Osteocyte (in vitro differentiated cells): Measurements from ENCODE around the gene EBF3. TPM values are rescaled to one million over a fixed set of nuclear protein-coding genes. Genes with fewer than 3 reads are reported as not detected.

ENCODE experiments used
- DNase-seq: peaks from one replicate; pipeline ENCODE4 v3.0.0; 2021; ENCODE audit warnings: mixed read lengths; ENCODE audit not compliant: unreplicated experiment; ENCODE audit errors: extremely low spot score
- H3K27ac Mint-ChIP-seq: one replicate; pipeline ENCODE4 v1.8.0; 2021; ENCODE audit warnings: mild to moderate bottlenecking, mixed read lengths; ENCODE audit not compliant: unreplicated experiment
- H3K27me3 Mint-ChIP-seq: one replicate; pipeline ENCODE4 v1.8.0; 2021; ENCODE audit warnings: mixed read lengths; ENCODE audit not compliant: unreplicated experiment
- H3K36me3 Mint-ChIP-seq: one replicate; pipeline ENCODE4 v1.8.0; 2021; ENCODE audit warnings: mixed read lengths; ENCODE audit not compliant: unreplicated experiment
- H3K4me1 Mint-ChIP-seq: one replicate; pipeline ENCODE4 v1.8.0; 2021; ENCODE audit warnings: mixed read lengths; ENCODE audit not compliant: unreplicated experiment
- H3K4me3 Mint-ChIP-seq: one replicate; pipeline ENCODE4 v1.8.0; 2021; ENCODE audit warnings: mild to moderate bottlenecking, moderate library complexity, mixed read lengths; ENCODE audit not compliant: unreplicated experiment
- H3K9me3 Mint-ChIP-seq: one replicate; pipeline ENCODE4 v1.8.0; 2021; ENCODE audit warnings: mixed read lengths; ENCODE audit not compliant: unreplicated experiment
- total RNA-seq: library from RNA; stranded (reverse); gene quantifications from 2 replicates; pipeline ENCODE4 v1.2.1, GENCODE V29; 2021
- TF ChIP-seq, protein P1 (sequence below): fragments of 200-600 bp; sonication (generic); IDR thresholded peaks from 2 replicates; pipeline ENCODE4 v1.5.0; 2021; ENCODE audit warnings: antibody characterized with exemption, mild to moderate bottlenecking, moderate library complexity

The EBF3 gene
- total RNA-seq, 1 donor from 2014 or later: 0.59 TPM

DNA sequence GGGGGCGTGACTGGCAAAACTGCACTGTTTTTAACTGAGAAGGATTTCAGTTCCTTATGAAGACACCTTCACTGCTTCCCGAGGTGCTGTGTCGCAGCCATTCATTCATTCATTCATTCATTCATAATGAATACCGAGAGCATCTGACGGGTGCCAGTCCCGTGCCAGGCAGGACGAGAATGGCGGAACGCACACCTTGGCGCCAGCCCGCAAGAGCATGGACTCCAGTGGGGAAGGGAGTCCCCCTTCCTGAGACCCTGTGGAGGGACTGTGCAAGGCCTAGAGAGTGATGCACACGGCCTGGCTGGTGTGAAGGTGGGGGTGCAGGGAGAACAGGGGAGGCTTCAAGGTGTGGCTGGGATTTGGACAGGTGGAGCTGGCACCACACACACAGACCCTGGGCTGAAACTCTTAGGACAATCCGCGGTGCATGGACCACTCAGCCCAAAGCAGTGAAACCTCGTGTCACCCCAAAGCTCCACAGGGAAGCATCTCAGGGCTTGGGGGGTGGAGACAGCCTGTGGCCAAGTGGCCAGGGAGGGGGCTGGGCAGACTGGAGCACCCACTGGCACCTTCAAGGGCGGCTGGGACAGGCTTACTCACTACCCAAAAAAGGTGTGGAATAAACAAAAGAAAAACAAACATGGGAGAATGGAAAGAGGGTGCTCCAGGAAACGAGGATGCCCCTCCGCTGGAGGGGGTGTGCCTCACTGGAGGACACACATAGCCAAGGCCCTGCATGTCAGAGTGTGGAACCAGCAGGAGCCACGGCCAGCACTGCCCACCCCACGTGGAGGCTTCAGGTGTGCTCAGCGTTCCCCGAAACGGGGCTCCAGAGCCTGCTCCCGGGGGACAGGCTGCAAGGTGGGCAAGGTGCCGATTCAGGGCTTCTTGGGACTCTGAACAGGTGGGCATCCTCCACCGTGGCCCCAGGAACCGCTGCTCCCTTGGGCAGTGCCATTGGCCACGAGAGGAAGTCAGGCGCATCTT, 37.7 kb downstream of the EBF3 start:
- Mint-ChIP-seq H3K4me1 (no peaks in the 10 kb centered on the region), H3K27ac (no peak overlapping the region), H3K9me3 (no peaks in the 10 kb centered on the region), H3K36me3 (no peaks in the 10 kb centered on the region), H3K4me3 (no peak overlapping the region), H3K27me3 (no peaks in the 10 kb centered on the region)
- TF ChIP-seq, protein P1, sequence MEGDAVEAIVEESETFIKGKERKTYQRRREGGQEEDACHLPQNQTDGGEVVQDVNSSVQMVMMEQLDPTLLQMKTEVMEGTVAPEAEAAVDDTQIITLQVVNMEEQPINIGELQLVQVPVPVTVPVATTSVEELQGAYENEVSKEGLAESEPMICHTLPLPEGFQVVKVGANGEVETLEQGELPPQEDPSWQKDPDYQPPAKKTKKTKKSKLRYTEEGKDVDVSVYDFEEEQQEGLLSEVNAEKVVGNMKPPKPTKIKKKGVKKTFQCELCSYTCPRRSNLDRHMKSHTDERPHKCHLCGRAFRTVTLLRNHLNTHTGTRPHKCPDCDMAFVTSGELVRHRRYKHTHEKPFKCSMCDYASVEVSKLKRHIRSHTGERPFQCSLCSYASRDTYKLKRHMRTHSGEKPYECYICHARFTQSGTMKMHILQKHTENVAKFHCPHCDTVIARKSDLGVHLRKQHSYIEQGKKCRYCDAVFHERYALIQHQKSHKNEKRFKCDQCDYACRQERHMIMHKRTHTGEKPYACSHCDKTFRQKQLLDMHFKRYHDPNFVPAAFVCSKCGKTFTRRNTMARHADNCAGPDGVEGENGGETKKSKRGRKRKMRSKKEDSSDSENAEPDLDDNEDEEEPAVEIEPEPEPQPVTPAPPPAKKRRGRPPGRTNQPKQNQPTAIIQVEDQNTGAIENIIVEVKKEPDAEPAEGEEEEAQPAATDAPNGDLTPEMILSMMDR: no peak
- no peak for DNase-seq

DNA sequence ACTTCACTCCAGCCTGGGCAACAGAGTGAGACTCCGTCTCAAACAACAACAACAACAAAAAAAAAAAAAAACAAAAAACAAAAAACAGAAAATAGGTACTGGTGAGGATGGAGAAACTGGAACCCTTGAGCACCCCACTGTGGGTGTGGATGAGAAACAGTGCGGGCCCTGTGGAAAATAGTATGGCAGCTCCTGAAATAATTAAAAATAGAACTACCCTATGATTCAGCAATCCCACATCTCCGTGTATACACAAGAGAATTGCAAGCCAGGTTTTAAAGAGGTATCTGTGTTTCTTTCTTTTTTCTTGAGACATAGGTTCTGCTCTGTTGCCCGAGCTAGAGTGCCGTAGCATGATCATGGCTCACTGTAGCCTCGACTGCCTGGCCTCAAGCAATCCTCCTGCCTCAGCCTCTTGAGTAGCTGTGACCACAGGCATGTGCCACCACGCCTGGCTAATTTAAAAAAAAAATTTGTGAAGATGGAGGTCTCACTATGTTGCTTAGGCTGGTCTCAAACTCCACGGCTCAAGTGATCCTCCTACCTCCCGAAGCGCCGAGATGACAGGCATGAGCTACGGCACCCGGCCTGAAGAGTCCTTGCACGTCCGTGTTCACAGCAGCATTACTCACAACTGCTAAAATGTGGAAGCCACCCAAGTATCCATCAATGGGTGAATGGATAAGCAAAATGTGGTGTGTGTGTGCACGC, 39.5 kb downstream of the EBF3 start:
- Mint-ChIP-seq H3K4me3 (no peak overlapping the region), H3K27ac (no peak overlapping the region), H3K9me3 (no peaks in the 10 kb centered on the region), H3K4me1 (no peaks in the 10 kb centered on the region), H3K27me3 (no peaks in the 10 kb centered on the region), H3K36me3 (no peaks in the 10 kb centered on the region)
- TF ChIP-seq, protein P1: no peak
- no peak for DNase-seq

DNA sequence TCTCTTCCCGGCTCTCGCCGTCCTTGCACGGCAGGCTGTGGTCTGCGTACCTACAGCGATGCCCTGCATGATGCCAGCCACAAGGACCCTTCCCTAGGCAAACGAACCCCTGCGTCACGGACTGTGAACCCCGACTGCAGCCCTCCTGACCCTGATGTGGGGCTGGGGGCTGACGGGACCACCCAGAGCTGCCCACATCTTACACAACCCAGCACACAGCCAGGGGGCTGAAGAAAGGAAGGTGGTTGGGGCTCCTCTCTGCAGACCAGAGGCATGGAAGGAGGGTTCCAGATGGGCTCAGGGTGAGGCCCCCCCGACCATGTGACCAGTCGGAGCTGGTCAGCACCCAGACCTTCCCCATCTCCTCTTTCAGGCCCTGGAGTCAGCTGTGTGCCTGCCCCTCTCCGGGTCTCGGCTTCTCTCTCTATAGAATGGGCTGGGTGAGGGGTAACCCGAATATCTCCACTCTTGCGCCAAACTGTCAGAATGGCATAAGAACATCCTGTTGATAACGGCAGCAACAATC, 41.4 kb downstream of the EBF3 start:
- no peaks in the 10 kb centered on the region for H3K9me3 Mint-ChIP-seq
- no peaks in the 10 kb centered on the region for H3K36me3 Mint-ChIP-seq
- H3K27ac Mint-ChIP-seq: no peak overlapping the region
- H3K4me1 Mint-ChIP-seq: no peaks in the 10 kb centered on the region
- TF ChIP-seq, protein P1: no peak
- no peak overlapping the region for H3K4me3 Mint-ChIP-seq
- no peaks in the 10 kb centered on the region for H3K27me3 Mint-ChIP-seq
- DNase-seq: no peak

DNA sequence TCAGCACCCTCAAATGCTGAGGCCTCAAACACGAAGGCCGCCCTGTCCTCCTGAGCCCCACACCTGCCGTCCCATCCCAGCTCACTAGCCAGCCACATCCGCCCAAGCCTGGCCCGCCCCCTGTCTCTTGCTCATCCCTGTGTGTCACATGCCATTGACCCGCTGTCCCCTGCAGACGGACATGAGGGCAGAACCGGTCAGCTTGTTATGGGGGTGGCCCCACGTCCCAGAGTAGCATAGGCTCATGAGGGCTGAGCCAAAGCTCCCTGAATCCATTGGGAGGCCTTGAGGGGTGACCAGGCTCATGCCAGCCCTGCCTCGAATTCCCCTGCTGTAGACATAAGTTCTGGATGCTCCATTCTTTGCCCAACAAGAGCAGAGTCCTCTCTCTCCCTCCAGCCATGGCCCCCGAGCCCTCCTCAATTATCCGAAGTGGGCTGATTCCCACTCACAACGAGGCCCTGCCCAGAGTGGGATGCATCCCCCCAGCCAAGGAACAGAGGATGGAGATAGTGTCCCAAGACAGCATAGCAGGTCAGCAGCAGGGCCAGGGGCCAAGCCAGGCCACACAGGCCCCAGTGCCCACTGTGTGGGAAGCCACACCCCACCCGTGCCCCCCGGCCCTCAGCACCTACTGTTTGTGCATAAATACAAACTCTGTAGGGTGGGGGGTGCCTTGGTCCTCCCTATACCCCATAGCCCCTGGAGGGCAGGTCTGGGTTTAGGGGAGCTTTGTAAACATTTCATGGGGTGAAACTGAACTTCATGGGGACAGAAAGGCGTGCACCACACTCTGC, 42.1 kb downstream of the EBF3 start:
- no peaks in the 10 kb centered on the region for H3K4me1 Mint-ChIP-seq
- H3K36me3 Mint-ChIP-seq: no peaks in the 10 kb centered on the region
- no peak overlapping the region for H3K27ac Mint-ChIP-seq
- no peak overlapping the region for H3K4me3 Mint-ChIP-seq
- no peaks in the 10 kb centered on the region for H3K27me3 Mint-ChIP-seq
- no peaks in the 10 kb centered on the region for H3K9me3 Mint-ChIP-seq
- DNase-seq: no peak
- TF ChIP-seq, protein P1: no peak
